ENCODE results near the gene SPOCK1. TPM values are rescaled to one million over a fixed set of nuclear protein-coding genes. Genes with fewer than 3 reads are reported as not detected.
"Not testable (repeated sequence)": the region's sequence is repeated elsewhere in the genome, so short reads cannot be mapped to it uniquely, and the experiment has no call there.

SPOCK1 gene
- total and polyA plus RNA-seq, 5 donors from 2014 or later = 0.27 TPM; not detected in 4

DNA sequence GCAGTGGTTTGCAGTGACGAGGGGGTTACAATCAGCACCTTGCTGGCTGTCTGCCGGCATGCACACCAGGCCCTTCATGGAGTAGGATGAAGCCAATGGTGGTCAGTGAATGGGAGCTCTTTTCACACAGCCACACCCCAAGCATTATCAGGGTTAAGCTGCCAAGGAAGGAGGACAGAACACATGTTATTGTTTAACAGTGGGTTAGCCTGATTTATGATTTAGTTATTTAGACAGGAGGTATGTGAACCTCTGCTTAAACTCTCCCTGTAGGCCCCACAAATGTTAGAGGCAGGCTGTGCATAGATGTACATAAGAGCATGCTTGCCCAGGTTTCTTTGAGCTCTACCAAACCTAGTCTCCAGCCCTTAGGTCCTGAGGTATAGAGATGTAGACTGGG lies 262.9 kb downstream of the SPOCK1 start:
- no peaks in the 10 kb centered on the region for H3K36me3 Mint-ChIP-seq
- no peak overlapping the region for H3K27ac ChIP-seq (ENCODE audit: insufficient read depth, low read length, poor library complexity, severe bottlenecking)
- DNase-seq (no peak), ATAC-seq (ENCODE audit: low read depth in 2 of 2) (no peak)
- H3K27me3 Mint-ChIP-seq = no peaks in the 10 kb centered on the region
- no peaks in the 10 kb centered on the region for H3K4me1 Mint-ChIP-seq
- H3K36me3 ChIP-seq (ENCODE audit: control insufficient read depth, insufficient read depth, low read length) = no peaks in the 10 kb centered on the region
- no peaks in the 10 kb centered on the region for H3K27me3 ChIP-seq (ENCODE audit: control insufficient read depth, insufficient read depth, low read length)
- H3K9me3 Mint-ChIP-seq = peaks cover 0 to 4% (median 0%) of the 10 kb centered on the region in 7 donors
- no peak overlapping the region for H3K4me3 Mint-ChIP-seq
- no peaks in the 10 kb centered on the region for H3K9me3 ChIP-seq (ENCODE audit: control insufficient read depth in 2 of 2, low read length in 2 of 2)
- no peak overlapping the region for H3K4me3 ChIP-seq (ENCODE audit: low read depth, low read length)
- no peaks in the 10 kb centered on the region for H3K4me1 ChIP-seq (ENCODE audit: control insufficient read depth, insufficient read depth, low read length, poor library complexity, severe bottlenecking)
- no peak overlapping the region for H3K27ac Mint-ChIP-seq

GRCh38 chr5:137234973-137235943 lies 263.9 kb downstream of the SPOCK1 start:
- Histone ChIP-seq H3K9me3 (ENCODE audit: control insufficient read depth in 2 of 2, low read length in 2 of 2) (no peaks in the 10 kb centered on the region), H3K4me3 (ENCODE audit: low read depth, low read length) (no peak overlapping the region), H3K4me1 (ENCODE audit: control insufficient read depth, insufficient read depth, low read length, poor library complexity, severe bottlenecking) (no peaks in the 10 kb centered on the region), H3K27ac (ENCODE audit: insufficient read depth, low read length, poor library complexity, severe bottlenecking) (no peak overlapping the region), H3K36me3 (ENCODE audit: control insufficient read depth, insufficient read depth, low read length) (no peaks in the 10 kb centered on the region), H3K27me3 (ENCODE audit: control insufficient read depth, insufficient read depth, low read length) (no peaks in the 10 kb centered on the region)
- ATAC-seq (ENCODE audit: low read depth in 2 of 2) (no peak), DNase-seq (no peak)
- Mint-ChIP-seq H3K9me3 (peaks cover 0 to 4% (median 0%) of the 10 kb centered on the region in 7 donors), H3K36me3 (no peaks in the 10 kb centered on the region), H3K27ac (no peak overlapping the region), H3K4me3 (no peak overlapping the region), H3K27me3 (no peaks in the 10 kb centered on the region), H3K4me1 (no peaks in the 10 kb centered on the region)

GRCh38 chr5:137233726-137234125 lies 265.4 kb downstream of the SPOCK1 start:
- H3K9me3 ChIP-seq (ENCODE audit: control insufficient read depth in 2 of 2, low read length in 2 of 2) = no peaks in the 10 kb centered on the region
- Mint-ChIP-seq H3K4me3 (no peak overlapping the region), H3K27me3 (no peaks in the 10 kb centered on the region), H3K9me3 (no peaks in the 10 kb centered on the region), H3K27ac (no peak overlapping the region), H3K4me1 (no peaks in the 10 kb centered on the region), H3K36me3 (no peaks in the 10 kb centered on the region)
- ATAC-seq (ENCODE audit: low read depth in 2 of 2) = no peak
- H3K36me3 ChIP-seq (ENCODE audit: control insufficient read depth, insufficient read depth, low read length) = no peaks in the 10 kb centered on the region
- no peak overlapping the region for H3K27ac ChIP-seq (ENCODE audit: insufficient read depth, low read length, poor library complexity, severe bottlenecking)
- no peaks in the 10 kb centered on the region for H3K27me3 ChIP-seq (ENCODE audit: control insufficient read depth, insufficient read depth, low read length)
- no peak overlapping the region for H3K4me3 ChIP-seq (ENCODE audit: low read depth, low read length)
- DNase-seq = no peak
- H3K4me1 ChIP-seq (ENCODE audit: control insufficient read depth, insufficient read depth, low read length, poor library complexity, severe bottlenecking) = no peaks in the 10 kb centered on the region

- H3K4me3 ChIP-seq (ENCODE audit: low read depth, low read length); ATAC-seq (ENCODE audit: low read depth in 2 of 2); H3K36me3 ChIP-seq (ENCODE audit: control insufficient read depth, insufficient read depth, low read length); H3K4me1 ChIP-seq (ENCODE audit: control insufficient read depth, insufficient read depth, low read length, poor library complexity, severe bottlenecking); H3K4me3 Mint-ChIP-seq; H3K4me1 Mint-ChIP-seq; H3K27me3 Mint-ChIP-seq; H3K36me3 Mint-ChIP-seq; H3K27me3 ChIP-seq (ENCODE audit: control insufficient read depth, insufficient read depth, low read length); H3K9me3 ChIP-seq (ENCODE audit: control insufficient read depth in 2 of 2, low read length in 2 of 2); DNase-seq; H3K9me3 Mint-ChIP-seq; H3K27ac Mint-ChIP-seq; H3K27ac ChIP-seq (ENCODE audit: insufficient read depth, low read length, poor library complexity, severe bottlenecking): not testable (repeated sequence)
Measured at GRCh38 chr5:137233304-137233703, 265.8 kb downstream of the SPOCK1 start.

GRCh38 chr5:137231540-137231939 lies 267.6 kb downstream of the SPOCK1 start:
- Mint-ChIP-seq H3K4me1 (no peaks in the 10 kb centered on the region), H3K4me3 (no peak overlapping the region), H3K27ac (no peak overlapping the region), H3K9me3 (no peaks in the 10 kb centered on the region), H3K27me3 (no peaks in the 10 kb centered on the region), H3K36me3 (no peaks in the 10 kb centered on the region)
- Histone ChIP-seq H3K4me1 (ENCODE audit: control insufficient read depth, insufficient read depth, low read length, poor library complexity, severe bottlenecking) (no peaks in the 10 kb centered on the region), H3K27me3 (ENCODE audit: control insufficient read depth, insufficient read depth, low read length) (no peaks in the 10 kb centered on the region), H3K27ac (ENCODE audit: insufficient read depth, low read length, poor library complexity, severe bottlenecking) (no peak overlapping the region), H3K9me3 (ENCODE audit: control insufficient read depth in 2 of 2, low read length in 2 of 2) (no peaks in the 10 kb centered on the region), H3K4me3 (ENCODE audit: low read depth, low read length) (no peak overlapping the region), H3K36me3 (ENCODE audit: control insufficient read depth, insufficient read depth, low read length) (no peaks in the 10 kb centered on the region)
- ATAC-seq (ENCODE audit: low read depth in 2 of 2) (no peak), DNase-seq (no peak)

DNA sequence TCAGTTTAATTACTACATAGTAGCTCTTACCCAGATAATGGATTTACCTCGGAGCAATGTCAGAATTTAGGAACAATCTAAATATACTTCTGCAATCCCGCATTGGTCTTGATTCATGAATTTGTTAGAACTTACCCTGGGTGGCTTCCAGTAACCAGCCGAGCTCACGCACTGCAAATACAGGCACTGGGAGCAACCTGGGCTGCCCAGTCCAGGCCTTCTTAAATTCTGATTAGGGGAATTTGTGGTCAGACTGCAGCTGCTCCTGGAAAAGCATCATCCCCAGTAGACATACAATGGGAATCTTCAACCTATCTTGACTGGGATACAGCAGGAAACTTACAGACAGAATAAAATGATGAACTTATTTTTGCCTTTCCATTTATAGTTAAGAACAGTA lies 270.3 kb downstream of the SPOCK1 start:
- H3K4me1 Mint-ChIP-seq = no peaks in the 10 kb centered on the region
- no peaks in the 10 kb centered on the region for H3K27me3 Mint-ChIP-seq
- DNase-seq (no peak), ATAC-seq (ENCODE audit: low read depth in 2 of 2) (no peak)
- Histone ChIP-seq H3K36me3 (ENCODE audit: control insufficient read depth, insufficient read depth, low read length) (no peaks in the 10 kb centered on the region), H3K27me3 (ENCODE audit: control insufficient read depth, insufficient read depth, low read length) (no peaks in the 10 kb centered on the region), H3K4me1 (ENCODE audit: control insufficient read depth, insufficient read depth, low read length, poor library complexity, severe bottlenecking) (no peaks in the 10 kb centered on the region), H3K9me3 (ENCODE audit: control insufficient read depth in 2 of 2, low read length in 2 of 2) (no peaks in the 10 kb centered on the region), H3K27ac (ENCODE audit: insufficient read depth, low read length, poor library complexity, severe bottlenecking) (no peak overlapping the region), H3K4me3 (ENCODE audit: low read depth, low read length) (no peak overlapping the region)
- no peak overlapping the region for H3K4me3 Mint-ChIP-seq
- H3K36me3 Mint-ChIP-seq = no peaks in the 10 kb centered on the region
- H3K9me3 Mint-ChIP-seq = no peaks in the 10 kb centered on the region
- no peak overlapping the region for H3K27ac Mint-ChIP-seq

DNA sequence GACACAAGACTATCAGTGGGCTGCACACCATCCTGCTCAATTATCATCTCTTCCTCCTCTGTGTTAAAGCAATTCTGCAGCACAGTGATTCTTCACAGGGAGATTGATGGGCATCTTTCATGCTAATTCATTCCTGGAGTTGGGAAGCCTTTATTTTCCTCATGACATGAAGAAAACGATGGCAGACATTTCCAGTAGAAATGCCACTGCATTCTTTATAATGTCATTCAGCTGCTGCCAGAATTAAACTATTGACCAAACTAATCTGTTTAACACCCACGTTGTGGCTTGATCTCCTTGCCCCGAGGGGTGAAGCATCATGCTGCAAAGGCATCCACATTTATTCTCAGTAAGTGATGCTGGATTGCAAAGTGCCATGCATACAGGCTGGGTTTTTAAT lies 273.0 kb downstream of the SPOCK1 start:
- ATAC-seq (ENCODE audit: low read depth in 2 of 2) = no peak
- H3K9me3 ChIP-seq (ENCODE audit: control insufficient read depth in 2 of 2, low read length in 2 of 2) = no peaks in the 10 kb centered on the region
- H3K4me1 ChIP-seq (ENCODE audit: control insufficient read depth, insufficient read depth, low read length, poor library complexity, severe bottlenecking) = no peaks in the 10 kb centered on the region
- H3K27me3 ChIP-seq (ENCODE audit: control insufficient read depth, insufficient read depth, low read length) = no peaks in the 10 kb centered on the region
- no peak overlapping the region for H3K27ac ChIP-seq (ENCODE audit: insufficient read depth, low read length, poor library complexity, severe bottlenecking)
- no peak overlapping the region for H3K27ac Mint-ChIP-seq
- no peak overlapping the region for H3K4me3 Mint-ChIP-seq
- H3K9me3 Mint-ChIP-seq = no peaks in the 10 kb centered on the region
- no peaks in the 10 kb centered on the region for H3K36me3 ChIP-seq (ENCODE audit: control insufficient read depth, insufficient read depth, low read length)
- peaks cover 3% of the 10 kb centered on the region for H3K27me3 Mint-ChIP-seq
- no peaks in the 10 kb centered on the region for H3K4me1 Mint-ChIP-seq
- no peak overlapping the region for H3K4me3 ChIP-seq (ENCODE audit: low read depth, low read length)
- no peak for DNase-seq
- H3K36me3 Mint-ChIP-seq = no peaks in the 10 kb centered on the region

Data from CD4-positive, CD25-positive, alpha-beta regulatory T cell (primary cell).